ENCODE measurements around the gene ZAR1L.

The ZAR1L gene

DNA sequence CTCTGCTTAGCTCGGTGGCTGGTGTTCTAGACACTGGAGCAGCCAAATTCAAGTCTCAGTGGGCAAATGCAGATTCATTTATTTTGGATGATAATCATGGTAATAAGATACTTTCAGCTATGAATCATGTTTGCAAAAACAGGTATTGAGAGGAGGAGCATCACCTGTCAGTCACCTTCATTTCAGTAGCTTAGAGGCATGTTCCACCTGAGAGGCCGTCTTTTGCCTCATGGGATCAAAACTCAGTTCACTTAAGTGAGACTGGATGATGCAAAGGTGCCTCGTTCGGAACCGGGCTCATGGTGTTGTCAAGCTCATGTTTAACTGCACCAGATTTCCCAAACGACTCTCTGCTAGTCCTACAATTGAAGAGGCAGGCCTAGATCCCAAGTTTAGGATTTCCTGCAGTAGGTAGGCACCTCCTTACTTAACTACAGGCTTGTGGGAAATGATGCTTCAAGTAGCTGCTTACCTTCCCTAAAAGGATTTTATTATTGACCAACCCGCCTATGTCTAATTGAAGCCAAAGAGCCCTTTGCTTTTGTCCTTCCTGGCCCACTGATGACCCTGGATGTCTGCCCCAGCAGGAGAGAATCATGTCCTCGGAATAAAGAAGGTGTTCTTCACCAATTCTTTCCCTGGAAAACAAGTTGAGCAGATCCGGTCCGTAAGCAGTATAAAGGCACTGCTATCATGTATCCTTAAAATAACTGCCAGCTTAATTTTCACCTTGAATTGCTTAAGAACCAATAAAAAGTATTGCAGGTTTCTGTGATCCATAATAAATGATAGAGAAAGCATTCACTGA is 60.0 kb downstream of the ZAR1L start:
- DNase-seq (ENCODE audit: low spot score), result no peak

DNA sequence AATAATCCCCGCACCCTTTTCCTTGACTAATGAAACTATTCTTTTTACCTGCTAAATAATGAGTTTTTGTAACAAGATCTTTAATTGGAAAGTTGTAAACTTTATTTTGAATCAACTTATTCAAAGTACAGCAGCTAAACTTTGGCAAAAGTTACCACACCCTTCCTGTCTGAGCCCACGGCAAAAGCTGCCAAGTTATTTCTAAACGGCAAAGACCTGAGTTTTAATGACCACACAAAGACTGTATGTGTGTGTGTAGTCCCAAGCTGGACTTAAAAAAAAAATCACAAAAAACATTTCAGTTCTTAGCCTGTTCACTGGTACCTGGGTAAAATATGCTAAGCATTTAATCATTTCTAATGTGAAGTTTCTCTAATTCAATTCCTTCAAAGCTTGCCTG is 60.7 kb downstream of the ZAR1L start:
- no peak for DNase-seq (ENCODE audit: low spot score)

DNA sequence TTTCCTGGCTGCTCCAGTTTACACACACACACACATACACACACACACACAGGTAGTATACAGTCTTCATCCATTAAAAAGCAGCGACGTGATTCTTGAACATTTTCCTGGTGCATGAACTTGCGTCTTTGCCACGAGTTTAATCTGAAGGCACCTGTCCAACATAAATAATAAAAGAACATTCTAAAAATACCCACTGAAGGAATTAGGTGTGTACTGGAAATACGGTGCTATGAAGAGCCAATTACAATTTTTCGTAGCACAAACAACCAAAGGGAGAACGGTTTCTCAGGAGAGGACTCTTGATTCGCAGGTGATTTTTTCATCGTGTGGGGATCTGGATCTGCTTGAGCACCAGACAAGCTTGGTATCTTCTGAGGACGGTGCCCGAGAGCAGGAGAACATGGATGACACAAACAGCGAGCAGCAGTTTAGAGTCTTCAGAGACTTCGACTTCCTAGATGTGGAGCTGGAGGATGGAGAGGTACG is 61.2 kb downstream of the ZAR1L start:
- DNase-seq (ENCODE audit: low spot score), result no peak
